Parathyroid adenoma (tissue), 2 donors: ENCODE results near the gene TMEM250.

Experiments used
- H2AFZ ChIP-seq: fragments of 300-600 bp; sonication (generic); one replicate; pipeline ENCODE4 v1.7.0; 2017; ENCODE audit warnings: antibody characterized with exemption, mild to moderate bottlenecking
- H3K27ac ChIP-seq: fragments of 300-600 bp; sonication (generic); one replicate; pipeline ENCODE4 v1.7.0; 2017
- H3K27me3 ChIP-seq: fragments of 300-600 bp; sonication (generic); one replicate; pipeline ENCODE4 v1.7.0; 2017; ENCODE audit warnings: low read length; ENCODE audit not compliant: control insufficient read depth, insufficient read depth
- H3K36me3 ChIP-seq: fragments of 300-600 bp; sonication (generic); one replicate; pipeline ENCODE4 v1.7.0; 2017; ENCODE audit warnings: low read length; ENCODE audit not compliant: control insufficient read depth, insufficient read depth
- H3K4me1 ChIP-seq: fragments of 300-600 bp; sonication (generic); one replicate; pipeline ENCODE4 v1.7.0; 2017; ENCODE audit warnings: control low read depth
- H3K4me2 ChIP-seq: fragments of 300-600 bp; sonication (generic); one replicate; pipeline ENCODE4 v1.7.0; 2017; ENCODE audit warnings: low read length
- H3K4me3 ChIP-seq: fragments of 300-600 bp; sonication (generic); one replicate; pipeline ENCODE4 v1.7.0; 2017; ENCODE audit warnings: low read depth, low read length
- H3K79me2 ChIP-seq: fragments of 300-600 bp; sonication (generic); one replicate; pipeline ENCODE4 v1.7.0; 2017; ENCODE audit warnings: control low read depth
- H3K9ac ChIP-seq: fragments of 300-600 bp; sonication (generic); one replicate; pipeline ENCODE4 v1.7.0; 2017; ENCODE audit warnings: mild to moderate bottlenecking
- H3K9me3 ChIP-seq: fragments of 300-600 bp; sonication (generic); one replicate; pipeline ENCODE4 v1.7.0; 2017; ENCODE audit warnings: low read length; ENCODE audit not compliant: control insufficient read depth
- TF ChIP-seq, protein P1 (sequence below): fragments of 300-600 bp; sonication (generic); IDR thresholded peaks from one replicate; pipeline ENCODE4 v1.7.0; 2017; ENCODE audit warnings: antibody characterized with exemption, mild to moderate bottlenecking
- donor health status: primary hyperparathyroidism.

The TMEM250 gene, protein sequence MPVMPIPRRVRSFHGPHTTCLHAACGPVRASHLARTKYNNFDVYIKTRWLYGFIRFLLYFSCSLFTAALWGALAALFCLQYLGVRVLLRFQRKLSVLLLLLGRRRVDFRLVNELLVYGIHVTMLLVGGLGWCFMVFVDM

DNA sequence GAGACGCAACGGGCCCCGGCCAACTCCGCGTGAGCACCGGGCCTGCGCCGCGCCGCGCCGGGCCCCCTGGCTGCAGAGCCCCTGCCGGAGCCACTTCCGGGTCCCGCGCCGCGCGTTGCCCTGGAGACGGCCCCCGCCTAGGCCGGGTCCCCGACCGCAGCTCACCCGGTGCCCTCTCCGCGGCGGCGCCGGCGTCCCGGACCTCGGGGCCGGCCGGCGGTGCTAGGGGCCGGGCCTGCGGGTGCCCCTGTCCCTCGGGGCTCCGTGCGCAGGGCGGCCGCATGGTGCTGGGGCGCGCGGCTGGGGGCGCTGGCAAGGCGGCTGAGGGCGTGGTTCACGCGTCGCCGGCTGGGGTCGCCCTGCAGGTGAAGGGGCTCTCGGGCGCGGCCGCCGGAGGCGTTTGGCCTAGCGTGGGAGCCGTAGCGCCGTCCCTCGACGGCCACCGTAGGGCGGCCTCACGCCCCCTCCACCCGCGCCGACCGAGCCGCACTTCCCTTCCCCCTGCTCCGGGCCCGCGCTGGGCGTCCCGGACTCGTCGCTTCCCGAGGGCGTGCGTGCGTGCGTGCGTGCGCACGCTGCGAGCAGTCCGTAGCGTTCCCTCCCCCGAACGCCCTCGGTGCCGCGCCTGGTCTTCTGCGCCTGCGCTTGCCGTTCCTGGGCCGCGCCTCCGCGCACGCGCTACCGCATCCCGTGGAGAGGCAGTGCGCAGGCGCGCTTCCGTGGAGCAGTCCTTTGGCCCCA is at the start of gene TMEM250:
TSS of gene TMEM250 (minus strand) at position 556 of the 741 bp plus-strand sequence. CDS start 1,975 bp downstream, outside the sequence.
- Histone ChIP-seq H3K4me1 (peaks cover 7% of the 10 kb centered on the region), H3K4me2 (peak within 1 kb of the TSS; percentile 92), H3K4me3 (peak within 1 kb of the TSS; percentile 69), H3K9me3 (no peaks in the 10 kb centered on the region), H3K36me3 (no peaks in the 10 kb centered on the region), H3K9ac (peak within 1 kb of the TSS; percentile 72), H3K27ac (peak within 1 kb of the TSS; percentile 82), H3K79me2 (no peaks in the 10 kb centered on the region), H2AFZ (peak within 1 kb of the TSS; percentile 85), H3K27me3 (no peaks in the 10 kb centered on the region)
- TF ChIP-seq, protein P1, sequence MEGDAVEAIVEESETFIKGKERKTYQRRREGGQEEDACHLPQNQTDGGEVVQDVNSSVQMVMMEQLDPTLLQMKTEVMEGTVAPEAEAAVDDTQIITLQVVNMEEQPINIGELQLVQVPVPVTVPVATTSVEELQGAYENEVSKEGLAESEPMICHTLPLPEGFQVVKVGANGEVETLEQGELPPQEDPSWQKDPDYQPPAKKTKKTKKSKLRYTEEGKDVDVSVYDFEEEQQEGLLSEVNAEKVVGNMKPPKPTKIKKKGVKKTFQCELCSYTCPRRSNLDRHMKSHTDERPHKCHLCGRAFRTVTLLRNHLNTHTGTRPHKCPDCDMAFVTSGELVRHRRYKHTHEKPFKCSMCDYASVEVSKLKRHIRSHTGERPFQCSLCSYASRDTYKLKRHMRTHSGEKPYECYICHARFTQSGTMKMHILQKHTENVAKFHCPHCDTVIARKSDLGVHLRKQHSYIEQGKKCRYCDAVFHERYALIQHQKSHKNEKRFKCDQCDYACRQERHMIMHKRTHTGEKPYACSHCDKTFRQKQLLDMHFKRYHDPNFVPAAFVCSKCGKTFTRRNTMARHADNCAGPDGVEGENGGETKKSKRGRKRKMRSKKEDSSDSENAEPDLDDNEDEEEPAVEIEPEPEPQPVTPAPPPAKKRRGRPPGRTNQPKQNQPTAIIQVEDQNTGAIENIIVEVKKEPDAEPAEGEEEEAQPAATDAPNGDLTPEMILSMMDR: no peak

DNA sequence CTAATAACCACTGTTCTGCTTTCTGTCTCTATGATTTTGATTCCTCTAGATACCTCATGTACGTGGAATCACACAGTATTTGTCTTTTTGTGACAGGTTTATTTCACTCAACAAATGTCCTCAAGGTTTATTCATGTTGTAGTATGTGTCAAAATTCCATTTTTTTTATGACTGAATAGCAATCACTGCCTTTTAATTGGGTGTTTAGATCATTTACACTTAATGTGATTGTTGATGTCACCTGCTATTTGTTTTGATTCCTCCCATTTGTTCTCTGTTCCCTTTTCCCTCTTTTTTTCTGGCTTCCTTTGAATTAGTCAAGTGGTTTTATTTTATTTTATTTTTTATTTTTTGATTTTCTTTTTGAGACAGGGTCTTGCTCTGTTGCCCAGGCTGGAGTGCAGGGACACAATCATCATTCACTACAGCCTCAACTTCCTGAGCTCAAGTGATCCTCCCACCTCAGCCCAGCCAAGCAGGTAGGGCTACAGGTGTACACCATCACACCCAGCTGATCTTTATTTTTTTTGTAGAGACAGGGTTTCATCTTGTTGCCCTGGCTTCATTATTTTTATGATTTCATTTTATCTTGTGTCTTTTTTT is 44.7 kb upstream of the TMEM250 start:
- TF ChIP-seq, protein P1: no peak
- H3K36me3 ChIP-seq: no peaks in the 10 kb centered on the region
- H3K9ac ChIP-seq: no peak overlapping the region
- no peaks in the 10 kb centered on the region for H3K9me3 ChIP-seq
- H3K4me2 ChIP-seq: no peak overlapping the region
- H3K27ac ChIP-seq: no peak overlapping the region
- H3K4me3 ChIP-seq: no peak overlapping the region
- H2AFZ ChIP-seq: no peak overlapping the region
- no peaks in the 10 kb centered on the region for H3K4me1 ChIP-seq
- H3K27me3 ChIP-seq: no peaks in the 10 kb centered on the region
- H3K79me2 ChIP-seq: no peaks in the 10 kb centered on the region

DNA sequence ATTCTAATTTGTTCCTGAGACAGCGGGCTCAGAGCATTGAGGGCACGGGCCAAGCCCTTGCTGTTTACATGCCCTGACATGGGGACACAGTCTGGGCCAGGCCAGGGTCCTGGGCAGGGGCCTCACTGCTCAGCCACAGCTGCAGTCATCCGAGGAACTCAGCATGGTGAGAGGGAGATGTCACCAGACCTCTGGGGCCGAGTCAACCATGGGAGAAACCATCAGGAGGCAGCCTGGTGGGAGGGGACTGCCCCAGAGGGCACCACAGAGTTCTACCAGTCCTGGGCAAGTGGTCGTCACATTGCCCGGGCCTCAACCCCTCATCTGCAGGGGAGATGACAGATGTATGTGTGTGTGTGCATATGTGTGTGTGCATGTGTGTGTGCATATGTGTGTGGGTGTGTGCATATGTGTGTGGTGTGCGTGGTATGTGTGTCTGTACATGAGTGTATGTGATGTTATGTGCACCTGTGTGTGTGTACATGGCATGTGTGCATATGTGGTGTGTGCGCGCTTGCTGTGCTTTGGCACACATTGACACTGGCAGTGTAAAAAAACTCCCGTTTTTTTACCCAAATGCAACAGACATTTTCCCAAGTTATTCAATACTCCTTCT is 42.4 kb upstream of the TMEM250 start:
- Histone ChIP-seq H3K4me1 (no peaks in the 10 kb centered on the region), H3K27me3 (no peaks in the 10 kb centered on the region), H3K9ac (no peak overlapping the region), H3K4me2 (no peak overlapping the region), H3K79me2 (no peaks in the 10 kb centered on the region), H3K4me3 (no peak overlapping the region), H3K36me3 (no peaks in the 10 kb centered on the region), H3K9me3 (no peaks in the 10 kb centered on the region), H3K27ac (no peak overlapping the region), H2AFZ (no peak overlapping the region)
- TF ChIP-seq, protein P1: no peak

DNA sequence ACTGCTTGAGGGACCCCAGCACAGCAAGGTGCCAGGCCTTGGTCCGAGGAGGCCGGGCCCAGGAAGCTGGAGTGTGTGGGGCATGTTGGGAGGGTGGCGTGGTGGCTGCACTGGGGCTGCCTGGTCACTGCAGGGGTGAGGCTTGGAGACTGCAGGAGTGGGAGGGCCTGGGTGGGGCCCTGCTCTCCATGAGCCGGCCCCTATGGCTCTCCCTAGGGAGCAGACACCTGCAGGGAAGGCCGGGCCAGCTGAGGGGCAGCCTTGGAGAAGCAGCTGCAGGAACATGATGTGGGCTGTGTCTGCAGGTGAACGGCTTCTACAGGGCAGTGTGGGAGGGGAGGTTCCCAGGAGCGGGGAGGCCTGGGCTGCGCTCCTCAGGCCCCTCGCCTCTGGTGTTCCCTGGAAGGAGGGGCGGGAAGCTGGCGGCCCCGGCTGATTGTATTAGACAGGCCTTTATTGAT is 41.7 kb upstream of the TMEM250 start:
- no peaks in the 10 kb centered on the region for H3K36me3 ChIP-seq
- H3K9ac ChIP-seq: no peak overlapping the region
- H3K27me3 ChIP-seq: no peaks in the 10 kb centered on the region
- no peak overlapping the region for H3K4me2 ChIP-seq
- H3K27ac ChIP-seq: no peak overlapping the region
- no peak overlapping the region for H3K4me3 ChIP-seq
- no peak overlapping the region for H2AFZ ChIP-seq
- TF ChIP-seq, protein P1: no peak
- no peaks in the 10 kb centered on the region for H3K79me2 ChIP-seq
- no peaks in the 10 kb centered on the region for H3K9me3 ChIP-seq
- H3K4me1 ChIP-seq: no peaks in the 10 kb centered on the region
